Body of pancreas (tissue), 4 donors: ENCODE results near the gene DSTN.
A peak's percentile ranks its signal among the peaks of the same experiment; 100 is the strongest.

ENCODE experiments used
- POLR2A ChIP-seq, 3 donors: fragments of 450-650 bp; IDR thresholded peaks; one replicate each; pipeline ENCODE4 v1.6.1; 2016; ENCODE audit warnings: antibody characterized with exemption in 3 of 3, mild to moderate bottlenecking in 2 of 3
- TF ChIP-seq, protein P1 (sequence below), 7 experiments: fragments of 450-650 bp in 4 of 7; fragments of 200-600 bp in 3 of 7; sonication (generic) in 3 of 7; IDR thresholded peaks; one replicate each; pipeline ENCODE4 v1.5.1; 2016 to 2019; ENCODE audit warnings: antibody characterized with exemption in 7 of 7

- no peak for TF ChIP-seq POLR2A (IDR thresholded peaks at IDR 0.05)
- TF ChIP-seq, protein P1, sequence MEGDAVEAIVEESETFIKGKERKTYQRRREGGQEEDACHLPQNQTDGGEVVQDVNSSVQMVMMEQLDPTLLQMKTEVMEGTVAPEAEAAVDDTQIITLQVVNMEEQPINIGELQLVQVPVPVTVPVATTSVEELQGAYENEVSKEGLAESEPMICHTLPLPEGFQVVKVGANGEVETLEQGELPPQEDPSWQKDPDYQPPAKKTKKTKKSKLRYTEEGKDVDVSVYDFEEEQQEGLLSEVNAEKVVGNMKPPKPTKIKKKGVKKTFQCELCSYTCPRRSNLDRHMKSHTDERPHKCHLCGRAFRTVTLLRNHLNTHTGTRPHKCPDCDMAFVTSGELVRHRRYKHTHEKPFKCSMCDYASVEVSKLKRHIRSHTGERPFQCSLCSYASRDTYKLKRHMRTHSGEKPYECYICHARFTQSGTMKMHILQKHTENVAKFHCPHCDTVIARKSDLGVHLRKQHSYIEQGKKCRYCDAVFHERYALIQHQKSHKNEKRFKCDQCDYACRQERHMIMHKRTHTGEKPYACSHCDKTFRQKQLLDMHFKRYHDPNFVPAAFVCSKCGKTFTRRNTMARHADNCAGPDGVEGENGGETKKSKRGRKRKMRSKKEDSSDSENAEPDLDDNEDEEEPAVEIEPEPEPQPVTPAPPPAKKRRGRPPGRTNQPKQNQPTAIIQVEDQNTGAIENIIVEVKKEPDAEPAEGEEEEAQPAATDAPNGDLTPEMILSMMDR (IDR thresholded peaks at IDR 0.05), result peak; percentile 77 to 99 (median 98)
Observed at GRCh38 chr20:17536944-17537444, 32.9 kb upstream of the DSTN start.
